Osteocyte (in vitro differentiated cells): ENCODE results near the gene ALK. TPM values are rescaled to one million over a fixed set of nuclear protein-coding genes. Genes with fewer than 3 reads are reported as not detected.

Experiments used
- DNase-seq: peaks from one replicate; pipeline ENCODE4 v3.0.0; 2021; ENCODE audit warnings: mixed read lengths; ENCODE audit not compliant: unreplicated experiment; ENCODE audit errors: extremely low spot score
- H3K27ac Mint-ChIP-seq: one replicate; pipeline ENCODE4 v1.8.0; 2021; ENCODE audit warnings: mild to moderate bottlenecking, mixed read lengths; ENCODE audit not compliant: unreplicated experiment
- H3K27me3 Mint-ChIP-seq: one replicate; pipeline ENCODE4 v1.8.0; 2021; ENCODE audit warnings: mixed read lengths; ENCODE audit not compliant: unreplicated experiment
- H3K36me3 Mint-ChIP-seq: one replicate; pipeline ENCODE4 v1.8.0; 2021; ENCODE audit warnings: mixed read lengths; ENCODE audit not compliant: unreplicated experiment
- H3K4me1 Mint-ChIP-seq: one replicate; pipeline ENCODE4 v1.8.0; 2021; ENCODE audit warnings: mixed read lengths; ENCODE audit not compliant: unreplicated experiment
- H3K4me3 Mint-ChIP-seq: one replicate; pipeline ENCODE4 v1.8.0; 2021; ENCODE audit warnings: mild to moderate bottlenecking, moderate library complexity, mixed read lengths; ENCODE audit not compliant: unreplicated experiment
- H3K9me3 Mint-ChIP-seq: one replicate; pipeline ENCODE4 v1.8.0; 2021; ENCODE audit warnings: mixed read lengths; ENCODE audit not compliant: unreplicated experiment
- total RNA-seq: library from RNA; stranded (reverse); gene quantifications from 2 replicates; pipeline ENCODE4 v1.2.1, GENCODE V29; 2021
- TF ChIP-seq, protein P1 (sequence below): fragments of 200-600 bp; sonication (generic); IDR thresholded peaks from 2 replicates; pipeline ENCODE4 v1.5.0; 2021; ENCODE audit warnings: antibody characterized with exemption, mild to moderate bottlenecking, moderate library complexity

Gene ALK
- total RNA-seq, 1 donor from 2014 or later, result not detected

DNA sequence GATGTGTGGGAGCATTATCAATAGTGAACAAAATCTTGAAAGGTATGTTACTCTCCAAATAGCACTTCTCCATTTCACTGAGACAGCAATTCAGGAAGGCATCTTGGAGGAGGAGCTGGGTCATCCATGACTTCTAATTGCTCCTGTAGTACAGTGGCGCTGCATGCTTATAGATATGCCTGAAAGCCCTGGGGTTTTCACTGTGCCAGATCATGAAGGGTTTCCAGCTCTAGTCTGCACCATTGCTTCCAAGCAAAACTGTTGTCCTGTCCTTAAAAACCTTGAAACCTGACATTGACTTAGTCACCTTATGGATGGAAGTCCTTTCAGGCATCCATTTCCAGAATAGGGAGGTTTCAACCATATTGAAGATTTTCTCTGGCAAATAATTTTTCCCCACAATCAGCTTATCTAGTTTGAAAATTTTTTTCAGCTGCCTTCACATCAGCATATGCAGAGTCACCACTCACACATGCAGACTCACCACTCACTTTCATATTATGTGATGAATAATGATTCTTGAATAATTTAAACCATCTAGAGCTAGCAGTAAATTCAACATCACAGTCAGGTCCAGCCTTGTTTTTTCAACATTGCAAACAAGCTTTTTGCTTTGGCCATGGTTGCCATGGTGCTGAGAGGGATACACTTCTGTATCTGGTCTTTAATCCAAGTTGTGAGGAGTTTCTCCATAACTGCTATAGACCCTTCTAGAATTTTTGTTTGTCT, 509.0 kb downstream of the ALK start:
- TF ChIP-seq, protein P1, sequence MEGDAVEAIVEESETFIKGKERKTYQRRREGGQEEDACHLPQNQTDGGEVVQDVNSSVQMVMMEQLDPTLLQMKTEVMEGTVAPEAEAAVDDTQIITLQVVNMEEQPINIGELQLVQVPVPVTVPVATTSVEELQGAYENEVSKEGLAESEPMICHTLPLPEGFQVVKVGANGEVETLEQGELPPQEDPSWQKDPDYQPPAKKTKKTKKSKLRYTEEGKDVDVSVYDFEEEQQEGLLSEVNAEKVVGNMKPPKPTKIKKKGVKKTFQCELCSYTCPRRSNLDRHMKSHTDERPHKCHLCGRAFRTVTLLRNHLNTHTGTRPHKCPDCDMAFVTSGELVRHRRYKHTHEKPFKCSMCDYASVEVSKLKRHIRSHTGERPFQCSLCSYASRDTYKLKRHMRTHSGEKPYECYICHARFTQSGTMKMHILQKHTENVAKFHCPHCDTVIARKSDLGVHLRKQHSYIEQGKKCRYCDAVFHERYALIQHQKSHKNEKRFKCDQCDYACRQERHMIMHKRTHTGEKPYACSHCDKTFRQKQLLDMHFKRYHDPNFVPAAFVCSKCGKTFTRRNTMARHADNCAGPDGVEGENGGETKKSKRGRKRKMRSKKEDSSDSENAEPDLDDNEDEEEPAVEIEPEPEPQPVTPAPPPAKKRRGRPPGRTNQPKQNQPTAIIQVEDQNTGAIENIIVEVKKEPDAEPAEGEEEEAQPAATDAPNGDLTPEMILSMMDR, result no peak
- Mint-ChIP-seq H3K27ac (no peak overlapping the region), H3K4me3 (no peak overlapping the region), H3K27me3 (peaks cover 5% of the 10 kb centered on the region), H3K36me3 (no peaks in the 10 kb centered on the region), H3K4me1 (no peaks in the 10 kb centered on the region), H3K9me3 (no peaks in the 10 kb centered on the region)
- DNase-seq, result no peak

DNA sequence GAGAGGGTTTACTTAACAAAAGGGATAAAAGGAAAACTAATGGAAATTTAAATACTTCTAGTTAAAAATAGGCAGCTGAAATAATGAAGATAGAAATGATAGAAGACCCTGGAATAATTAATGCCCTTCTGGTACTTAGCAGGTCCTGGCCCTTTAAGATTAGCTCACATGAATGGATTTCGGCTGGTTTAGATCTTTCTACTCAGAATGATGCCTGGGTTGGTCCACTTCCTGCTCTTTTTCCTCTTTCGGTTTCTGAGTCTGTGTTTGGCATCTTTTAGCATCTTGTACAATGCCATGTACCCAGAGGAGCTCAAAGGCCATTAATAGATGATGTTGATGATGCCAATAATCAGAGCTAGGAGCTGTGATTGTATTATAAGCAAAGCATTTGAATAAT, 515.7 kb downstream of the ALK start:
- H3K36me3 Mint-ChIP-seq, result no peaks in the 10 kb centered on the region
- H3K4me1 Mint-ChIP-seq, result no peaks in the 10 kb centered on the region
- H3K4me3 Mint-ChIP-seq, result no peak overlapping the region
- no peaks in the 10 kb centered on the region for H3K9me3 Mint-ChIP-seq
- no peak overlapping the region for H3K27ac Mint-ChIP-seq
- DNase-seq, result no peak
- peaks cover 8% of the 10 kb centered on the region for H3K27me3 Mint-ChIP-seq
- TF ChIP-seq, protein P1, result no peak

DNA sequence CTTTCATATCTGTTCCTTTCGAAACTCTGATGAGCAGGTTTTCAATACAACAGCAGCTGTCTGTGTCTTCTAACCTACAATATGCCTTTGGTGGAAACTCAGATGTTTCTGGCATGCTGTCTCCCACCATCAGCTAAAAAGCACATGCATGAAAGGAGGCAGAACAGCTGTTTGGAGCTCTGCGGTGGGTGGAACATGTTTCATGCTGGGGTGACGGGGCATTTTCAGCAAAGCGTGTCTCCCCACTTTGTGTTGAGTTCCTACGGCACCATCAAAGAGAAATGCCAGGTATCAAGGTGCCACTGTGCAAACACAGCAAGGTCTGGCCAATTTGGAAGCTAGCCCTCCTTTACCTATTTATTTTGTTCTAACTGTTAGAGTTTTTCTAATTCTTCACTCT, 516.1 kb downstream of the ALK start:
- Mint-ChIP-seq H3K36me3 (no peaks in the 10 kb centered on the region), H3K27me3 (peaks cover 8% of the 10 kb centered on the region), H3K27ac (no peak overlapping the region), H3K4me1 (no peaks in the 10 kb centered on the region), H3K9me3 (no peaks in the 10 kb centered on the region), H3K4me3 (no peak overlapping the region)
- TF ChIP-seq, protein P1, result no peak
- DNase-seq, result no peak

DNA sequence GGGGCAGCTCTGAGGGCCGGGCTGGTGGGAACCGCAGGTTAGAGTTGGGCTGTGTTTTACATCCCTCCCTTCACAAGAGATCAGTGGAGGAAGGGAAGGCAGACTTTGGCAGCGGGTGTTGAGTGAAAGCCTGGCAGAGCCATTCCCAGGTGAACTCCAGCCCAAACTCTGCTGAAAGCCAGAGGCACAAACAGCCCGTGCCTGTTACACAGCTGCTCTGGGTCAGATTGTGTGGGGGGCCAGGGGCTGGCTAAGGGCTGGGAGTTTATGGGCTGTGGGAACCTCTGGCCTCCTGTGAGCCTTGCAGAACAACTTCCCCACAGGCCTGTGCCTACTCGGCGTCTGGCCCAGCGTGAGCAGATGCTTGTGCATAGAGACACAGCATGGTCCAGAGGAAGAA, 519.4 kb downstream of the ALK start:
- H3K9me3 Mint-ChIP-seq, result no peaks in the 10 kb centered on the region
- H3K27ac Mint-ChIP-seq, result no peak overlapping the region
- TF ChIP-seq, protein P1, result no peak
- no peak for DNase-seq
- H3K27me3 Mint-ChIP-seq, result peaks cover 8% of the 10 kb centered on the region
- H3K36me3 Mint-ChIP-seq, result no peaks in the 10 kb centered on the region
- no peak overlapping the region for H3K4me3 Mint-ChIP-seq
- H3K4me1 Mint-ChIP-seq, result peaks cover 2% of the 10 kb centered on the region

DNA sequence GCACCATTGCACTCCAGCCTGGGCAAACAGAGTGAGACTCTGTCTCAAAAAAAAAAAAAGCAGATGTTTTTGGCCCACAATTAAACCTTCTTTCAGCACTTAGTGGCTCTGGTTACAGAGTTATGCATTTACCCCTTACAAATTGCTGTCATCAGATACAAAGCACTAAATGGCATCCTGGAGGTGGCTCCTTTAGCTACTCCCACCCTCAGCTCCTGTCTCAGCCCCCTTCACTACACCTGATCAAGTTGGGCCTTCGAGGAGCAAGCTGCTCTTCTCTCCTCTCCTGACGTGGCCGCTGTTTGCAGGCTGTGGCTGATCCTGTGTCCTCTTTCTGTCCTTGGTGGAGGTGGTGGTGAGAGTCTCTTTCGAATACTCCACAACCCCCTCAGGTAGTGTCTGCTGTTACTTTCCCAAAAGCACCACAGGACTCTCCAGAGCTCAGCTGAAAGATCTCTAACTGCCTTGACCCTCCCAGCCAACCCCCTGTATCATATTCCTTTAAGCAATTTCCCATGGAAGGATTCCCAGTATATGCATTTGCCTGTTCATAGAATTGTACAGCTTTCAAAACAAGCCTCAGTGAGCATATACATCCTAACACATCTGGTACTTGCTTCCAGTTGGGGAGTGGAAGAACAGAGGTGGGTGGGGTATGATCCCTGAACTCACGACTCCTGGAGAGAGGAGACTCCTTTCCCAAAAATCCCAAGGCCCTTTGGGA, 520.3 kb downstream of the ALK start:
- TF ChIP-seq, protein P1, result no peak
- Mint-ChIP-seq H3K4me1 (peaks cover 2% of the 10 kb centered on the region), H3K9me3 (no peaks in the 10 kb centered on the region), H3K27me3 (peaks cover 8% of the 10 kb centered on the region), H3K36me3 (no peaks in the 10 kb centered on the region), H3K27ac (no peak overlapping the region), H3K4me3 (no peak overlapping the region)
- no peak for DNase-seq
